ENCODE results near the gene NCKAP1. TPM values are rescaled to one million over a fixed set of nuclear protein-coding genes. Genes with fewer than 3 reads are reported as not detected.

The NCKAP1 gene
- total and polyA plus RNA-seq, 2 donors (not counting 3 experiments of a cell fraction or from before 2014, with no cell fraction given) = 49.4 to 130 TPM

GRCh38 chr2:182885771-182886170, 152.5 kb downstream of the NCKAP1 start:
- no peak overlapping the region for H2AFZ ChIP-seq (ENCODE audit: low read depth, low read length)
- ChIA-PET POLR2A (no interaction called here), CTCF (no interaction called here)
- DNase-seq (ENCODE audit: low read depth, low spot score) = no peak
- dilution Hi-C loops (cut with MboI; ENCODE audit: extremely low pct_ligation_motif_present, low sequenced_read_pairs) = no loop called here
- no TSS peak for BruUV-seq (replicated peaks)
- H3K9ac ChIP-seq (replicated peaks; ENCODE audit: extremely low read depth, insufficient read depth, low read length) = no peak overlapping the region
- no peaks in the 10 kb centered on the region for H3K36me3 ChIP-seq (ENCODE audit: control insufficient read depth in 2 of 2, extremely low read depth in 1 of 2, insufficient read depth in 2 of 2, low read length in 2 of 2)
- no peaks in the 10 kb centered on the region for H3K9me3 ChIP-seq (replicated peaks; ENCODE audit: control insufficient read depth, insufficient read depth, low read length)
- H3K4me1 ChIP-seq (ENCODE audit: control insufficient read depth, extremely low read depth, insufficient read depth, low read length) = no peaks in the 10 kb centered on the region
- intact Hi-C loops (cut with micrococcal nuclease) = no loop called here
- H4K20me1 ChIP-seq (replicated peaks; ENCODE audit: control insufficient read depth, extremely low read depth, insufficient read depth, low read length) = no peaks in the 10 kb centered on the region
- no peaks in the 10 kb centered on the region for H3K27me3 ChIP-seq (ENCODE audit: control insufficient read depth in 2 of 2, insufficient read depth in 2 of 2, low read length in 2 of 2)
- TF ChIP-seq, protein P1, sequence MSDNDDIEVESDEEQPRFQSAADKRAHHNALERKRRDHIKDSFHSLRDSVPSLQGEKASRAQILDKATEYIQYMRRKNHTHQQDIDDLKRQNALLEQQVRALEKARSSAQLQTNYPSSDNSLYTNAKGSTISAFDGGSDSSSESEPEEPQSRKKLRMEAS (IDR thresholded peaks at IDR 0.05; ENCODE audit: insufficient read depth, insufficient read length) = no peak
- TF ChIP-seq GATA2 (IDR thresholded peaks at IDR 0.05; ENCODE audit: insufficient read depth, insufficient read length, low read depth, low read length) = no peak
- no peak for TF ChIP-seq POLR2AphosphoS5 (IDR thresholded peaks at IDR 0.05; ENCODE audit: insufficient read depth, low read depth, low read length)
- TF ChIP-seq POLR2A (IDR thresholded peaks at IDR 0.05; ENCODE audit: low read depth, low read length) = no peak
- no peak for TF ChIP-seq JUN (IDR thresholded peaks at IDR 0.05; ENCODE audit: borderline replicate concordance, insufficient read depth, insufficient read length, low read depth)
- TF ChIP-seq CTCF (IDR thresholded peaks at IDR 0.05; ENCODE audit: extremely low read depth in 1 of 2, insufficient read depth in 1 of 2, low read depth in 1 of 2, low read length in 2 of 2) = no peak
- no peak for TF ChIP-seq EZH2 (IDR thresholded peaks at IDR 0.05; ENCODE audit: borderline replicate concordance, low read depth, low read length, severe bottlenecking)
- TF ChIP-seq FOS (IDR thresholded peaks at IDR 0.05; ENCODE audit: borderline replicate concordance, insufficient read depth, low read length) = no peak
- TF ChIP-seq MYC (IDR thresholded peaks at IDR 0.05; ENCODE audit: low read depth, low read length) = no peak
- H3K79me2 ChIP-seq (ENCODE audit: control insufficient read depth, insufficient read depth, low read length) = no peaks in the 10 kb centered on the region
- H3K27ac ChIP-seq (ENCODE audit: insufficient read depth, low read depth, low read length) = no peak overlapping the region
- no peak overlapping the region for H3K4me3 ChIP-seq (replicated peaks in 1 of 3; ENCODE audit: insufficient read depth in 1 of 3, low read depth in 1 of 3, low read length in 3 of 3)
- no peak for FAIRE-seq
- H3K9me1 ChIP-seq (replicated peaks; ENCODE audit: control insufficient read depth, extremely low read depth, insufficient read depth, low read length) = no peaks in the 10 kb centered on the region
- H3K4me2 ChIP-seq (ENCODE audit: insufficient read depth, low read length) = no peak overlapping the region

All from endothelial cell of umbilical vein (primary cell).